Neural progenitor cell (in vitro differentiated cells): ENCODE measurements around the gene CEBPE. TPM values are rescaled to one million over a fixed set of nuclear protein-coding genes. Genes with fewer than 3 reads are reported as not detected.
A peak's percentile ranks its signal among the peaks of the same experiment; 100 is the strongest.

Experiments used
- DNase-seq: peaks from one replicate; pipeline ENCODE4 v3.0.0-alpha.2; 2016; ENCODE audit warnings: low spot score
- H2AFZ ChIP-seq: fragments of 200-600 bp; sonication (generic); replicated peaks from 2 replicates; pipeline ENCODE4 v1.6.1; 2016; ENCODE audit warnings: antibody characterized with exemption
- H3F3A ChIP-seq: fragments of 200-600 bp; sonication (generic); 2 replicates; pipeline ENCODE4 v1.6.1; 2016; ENCODE audit warnings: antibody characterized with exemption, low read depth
- H3K27ac ChIP-seq: fragments of 200-600 bp; sonication (generic); 2 replicates; pipeline ENCODE4 v1.5.1; 2016; ENCODE audit warnings: mild to moderate bottlenecking
- H3K27me3 ChIP-seq: fragments of 200-600 bp; sonication (generic); 2 replicates; pipeline ENCODE4 v1.6.1; 2016; ENCODE audit warnings: mild to moderate bottlenecking, moderate library complexity
- H3K36me3 ChIP-seq: fragments of 200-600 bp; sonication (generic); 2 replicates; pipeline ENCODE4 v1.5.1; 2016
- H3K4me1 ChIP-seq: fragments of 200-600 bp; sonication (generic); 2 replicates; pipeline ENCODE4 v1.6.1; 2016; ENCODE audit warnings: mixed run types
- H3K4me2 ChIP-seq: fragments of 200-600 bp; sonication (generic); 2 replicates; pipeline ENCODE4 v1.6.1; 2016
- H3K4me3 ChIP-seq: fragments of 200-600 bp; sonication (generic); 2 replicates; pipeline ENCODE4 v1.5.1; 2016
- H3K79me2 ChIP-seq: fragments of 200-600 bp; sonication (generic); 2 replicates; pipeline ENCODE4 v1.6.1; 2016; ENCODE audit warnings: low read depth
- H3K9ac ChIP-seq: fragments of 200-600 bp; sonication (generic); 2 replicates; pipeline ENCODE4 v1.6.1; 2016
- H3K9me3 ChIP-seq: fragments of 200-600 bp; sonication (generic); 2 replicates; pipeline ENCODE4 v1.5.1; 2016; ENCODE audit warnings: low read depth
- H4K20me1 ChIP-seq: fragments of 200-600 bp; sonication (generic); 2 replicates; pipeline ENCODE4 v1.6.1; 2016; ENCODE audit warnings: low read depth
- H3K27ac Mint-ChIP-seq: 3 replicates; pipeline ENCODE4 v1.8.0; 2021; ENCODE audit warnings: mixed read lengths
- H3K27me3 Mint-ChIP-seq: 2 replicates; pipeline ENCODE4 v1.8.0; 2022; ENCODE audit warnings: low read depth, mild to moderate bottlenecking, inconsistent platforms, moderate library complexity, mixed read lengths; ENCODE audit not compliant: insufficient read depth
- H3K36me3 Mint-ChIP-seq: 3 replicates; pipeline ENCODE4 v1.8.0; 2021; ENCODE audit warnings: mixed read lengths
- H3K4me1 Mint-ChIP-seq: 3 replicates; pipeline ENCODE4 v1.8.0; 2021; ENCODE audit warnings: mixed read lengths
- H3K4me3 Mint-ChIP-seq: 3 replicates; pipeline ENCODE4 v1.8.0; 2021; ENCODE audit warnings: mild to moderate bottlenecking, moderate library complexity, mixed read lengths
- H3K9me3 Mint-ChIP-seq: 3 replicates; pipeline ENCODE4 v1.8.0; 2020; ENCODE audit warnings: mixed read lengths
- EZH2 ChIP-seq: fragments of 200-600 bp; sonication (generic); IDR thresholded peaks from 2 replicates; pipeline ENCODE4 v1.6.1; 2017; ENCODE audit warnings: antibody characterized with exemption, mild to moderate bottlenecking, moderate library complexity
- EZH2phosphoT487 ChIP-seq: fragments of 200-600 bp; sonication (generic); IDR thresholded peaks from 2 replicates; pipeline ENCODE4 v1.6.1; 2017; ENCODE audit warnings: antibody characterized with exemption
- total RNA-seq: library from RNA; depleted of rRNA; stranded (reverse); fragments of >200 nt; gene quantifications from 2 replicates; pipeline ENCODE4 v1.2.3, GENCODE V29; 2015; ENCODE audit warnings: low replicate concordance
- TF ChIP-seq, protein P1 (sequence below): fragments of 200-600 bp; sonication (generic); IDR thresholded peaks from 2 replicates; pipeline ENCODE4 v1.5.1; 2017; ENCODE audit warnings: antibody characterized with exemption, mild to moderate bottlenecking

The CEBPE gene
- total RNA-seq, 1 donor from 2014 or later, result not detected

DNA sequence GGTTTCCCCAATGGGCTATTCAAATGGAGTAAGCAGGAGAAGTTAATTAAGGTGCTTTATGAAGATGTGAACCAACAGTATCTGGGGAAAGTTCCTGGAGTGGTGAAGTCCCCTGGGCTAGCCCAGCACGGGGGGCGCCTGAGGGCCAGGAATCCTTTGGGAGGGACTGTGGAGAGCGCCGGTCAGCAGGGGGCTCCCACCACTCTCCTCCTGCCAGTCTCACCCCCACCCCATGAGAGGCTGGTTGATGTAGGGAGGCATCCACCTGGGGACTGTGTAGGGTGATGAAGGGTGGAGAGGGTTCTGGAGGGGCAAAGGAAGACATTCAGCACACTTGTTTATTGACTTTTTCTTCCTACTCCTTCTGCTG lies 4.4 kb downstream of the CEBPE start:
- Histone ChIP-seq H3K4me1 (peaks cover 19% of the 10 kb centered on the region), H3K4me2 (no peak overlapping the region), H3K36me3 (no peaks in the 10 kb centered on the region), H3K27me3 (peaks cover 12% of the 10 kb centered on the region), H2AFZ (no peak overlapping the region), H3K79me2 (no peaks in the 10 kb centered on the region), H4K20me1 (no peaks in the 10 kb centered on the region), H3F3A (peaks cover 1% of the 10 kb centered on the region), H3K9me3 (no peaks in the 10 kb centered on the region), H3K4me3 (no peak overlapping the region), H3K9ac (no peak overlapping the region), H3K27ac (no peak overlapping the region)
- Mint-ChIP-seq H3K4me1 (peaks cover 19% of the 10 kb centered on the region), H3K27ac (no peak overlapping the region), H3K9me3 (no peaks in the 10 kb centered on the region), H3K4me3 (no peak overlapping the region), H3K36me3 (no peaks in the 10 kb centered on the region), H3K27me3 (peaks cover 4% of the 10 kb centered on the region)
- no peak for TF ChIP-seq EZH2phosphoT487
- TF ChIP-seq, protein P1, sequence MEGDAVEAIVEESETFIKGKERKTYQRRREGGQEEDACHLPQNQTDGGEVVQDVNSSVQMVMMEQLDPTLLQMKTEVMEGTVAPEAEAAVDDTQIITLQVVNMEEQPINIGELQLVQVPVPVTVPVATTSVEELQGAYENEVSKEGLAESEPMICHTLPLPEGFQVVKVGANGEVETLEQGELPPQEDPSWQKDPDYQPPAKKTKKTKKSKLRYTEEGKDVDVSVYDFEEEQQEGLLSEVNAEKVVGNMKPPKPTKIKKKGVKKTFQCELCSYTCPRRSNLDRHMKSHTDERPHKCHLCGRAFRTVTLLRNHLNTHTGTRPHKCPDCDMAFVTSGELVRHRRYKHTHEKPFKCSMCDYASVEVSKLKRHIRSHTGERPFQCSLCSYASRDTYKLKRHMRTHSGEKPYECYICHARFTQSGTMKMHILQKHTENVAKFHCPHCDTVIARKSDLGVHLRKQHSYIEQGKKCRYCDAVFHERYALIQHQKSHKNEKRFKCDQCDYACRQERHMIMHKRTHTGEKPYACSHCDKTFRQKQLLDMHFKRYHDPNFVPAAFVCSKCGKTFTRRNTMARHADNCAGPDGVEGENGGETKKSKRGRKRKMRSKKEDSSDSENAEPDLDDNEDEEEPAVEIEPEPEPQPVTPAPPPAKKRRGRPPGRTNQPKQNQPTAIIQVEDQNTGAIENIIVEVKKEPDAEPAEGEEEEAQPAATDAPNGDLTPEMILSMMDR, result no peak
- no peak for TF ChIP-seq EZH2
- no peak for DNase-seq

DNA sequence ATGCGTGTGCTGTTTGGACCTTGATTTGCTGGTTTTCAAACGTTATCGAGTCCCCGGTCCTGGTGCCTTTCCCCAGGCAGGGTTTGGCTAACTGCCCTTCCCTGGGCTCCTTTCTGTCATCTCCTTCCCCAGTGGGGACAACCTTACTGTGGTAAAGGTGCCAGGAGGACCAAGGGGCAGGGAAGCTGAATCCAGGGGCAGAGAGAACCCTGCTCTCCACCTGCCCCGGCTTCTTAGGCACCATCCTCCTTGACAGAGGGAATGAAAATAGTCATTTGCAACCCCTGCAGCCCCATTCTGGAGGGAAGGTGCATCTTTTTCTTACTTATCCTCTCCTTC lies 5.0 kb downstream of the CEBPE start:
- H3K9me3 Mint-ChIP-seq, result no peaks in the 10 kb centered on the region
- Histone ChIP-seq H3F3A (no peaks in the 10 kb centered on the region), H3K27ac (no peak overlapping the region), H3K36me3 (no peaks in the 10 kb centered on the region), H3K27me3 (peaks cover 12% of the 10 kb centered on the region), H3K4me2 (peak overlapping the region; percentile 35), H2AFZ (peak overlapping the region; percentile 19), H3K79me2 (no peaks in the 10 kb centered on the region), H3K4me1 (peaks cover 16% of the 10 kb centered on the region), H4K20me1 (no peaks in the 10 kb centered on the region), H3K4me3 (no peak overlapping the region), H3K9me3 (no peaks in the 10 kb centered on the region), H3K9ac (no peak overlapping the region)
- H3K27ac Mint-ChIP-seq, result no peak overlapping the region
- H3K36me3 Mint-ChIP-seq, result no peaks in the 10 kb centered on the region
- H3K4me1 Mint-ChIP-seq, result peaks cover 16% of the 10 kb centered on the region
- no peak overlapping the region for H3K4me3 Mint-ChIP-seq
- peaks cover 4% of the 10 kb centered on the region for H3K27me3 Mint-ChIP-seq
- no peak for DNase-seq
- no peak for TF ChIP-seq EZH2phosphoT487
- no peak for TF ChIP-seq EZH2
- TF ChIP-seq, protein P1, result no peak

DNA sequence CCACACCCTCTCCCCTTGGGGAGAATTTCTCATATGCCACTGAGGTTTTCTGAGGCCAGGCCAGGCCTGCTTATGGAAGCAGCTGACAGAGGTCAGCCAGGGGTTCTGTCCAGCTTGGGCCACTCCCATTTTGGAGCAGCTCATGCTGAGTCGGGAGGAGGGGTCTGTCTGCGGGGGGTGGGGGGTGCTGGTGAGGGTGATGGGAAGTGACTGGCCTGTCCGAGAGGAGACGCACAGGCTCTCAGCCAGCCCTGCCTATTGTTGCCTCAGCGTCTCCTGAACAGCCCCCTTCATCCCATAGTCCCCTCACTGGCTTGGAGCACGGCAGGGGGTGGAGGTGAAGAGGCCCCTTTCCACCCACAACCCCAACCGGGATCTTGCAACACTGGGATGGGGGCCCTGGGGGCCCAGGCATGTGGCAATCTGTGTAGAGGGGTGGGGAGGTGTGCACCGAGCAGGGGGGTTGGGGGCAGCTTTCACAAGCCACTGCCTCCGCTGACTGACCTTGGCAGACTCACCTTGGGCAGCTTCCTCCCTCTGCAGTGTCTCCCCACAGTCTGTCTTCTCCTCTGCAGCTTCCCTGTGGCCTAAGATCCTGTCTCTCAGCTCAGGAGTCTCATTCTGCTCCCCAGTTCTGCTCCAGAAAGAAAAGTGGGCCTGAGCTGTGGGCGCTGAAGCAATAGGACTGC lies 5.5 kb downstream of the CEBPE start:
- no peaks in the 10 kb centered on the region for H3F3A ChIP-seq
- TF ChIP-seq EZH2, result no peak
- TF ChIP-seq, protein P1, result no peak
- no peak for TF ChIP-seq EZH2phosphoT487
- no peaks in the 10 kb centered on the region for H3K79me2 ChIP-seq
- no peak overlapping the region for H3K27ac ChIP-seq
- H3K4me3 ChIP-seq, result no peak overlapping the region
- no peaks in the 10 kb centered on the region for H3K36me3 ChIP-seq
- H3K27me3 Mint-ChIP-seq, result peaks cover 4% of the 10 kb centered on the region
- H3K4me1 Mint-ChIP-seq, result peaks cover 16% of the 10 kb centered on the region
- H3K4me3 Mint-ChIP-seq, result no peak overlapping the region
- H3K4me1 ChIP-seq, result peaks cover 16% of the 10 kb centered on the region
- peak; percentile 17 for DNase-seq
- H3K36me3 Mint-ChIP-seq, result no peaks in the 10 kb centered on the region
- H3K27me3 ChIP-seq, result peaks cover 12% of the 10 kb centered on the region
- no peak overlapping the region for H3K27ac Mint-ChIP-seq
- peaks cover 3% of the 10 kb centered on the region for H3K9me3 Mint-ChIP-seq
- H3K9me3 ChIP-seq, result no peaks in the 10 kb centered on the region
- H2AFZ ChIP-seq, result peak overlapping the region; percentile 19
- no peak overlapping the region for H3K9ac ChIP-seq
- no peaks in the 10 kb centered on the region for H4K20me1 ChIP-seq
- H3K4me2 ChIP-seq, result peak overlapping the region; percentile 35
